Ishikawa (cell line): ENCODE data around the gene ARRB1.

Experiments
- CEBPB ChIP-seq: IDR thresholded peaks from 2 replicates; pipeline ENCODE4 v1.6.1; 2012
- CREB1 ChIP-seq: IDR thresholded peaks from 2 replicates; pipeline ENCODE4 v1.6.1; 2012; ENCODE audit warnings: low read depth
- EGR1 ChIP-seq: IDR thresholded peaks from 2 replicates; pipeline ENCODE4 v1.6.1; 2012
- EP300 ChIP-seq: IDR thresholded peaks from 2 replicates; pipeline ENCODE4 v1.6.1; 2012; ENCODE audit warnings: borderline replicate concordance
- FOXM1 ChIP-seq: IDR thresholded peaks from 2 replicates; pipeline ENCODE4 v1.6.1; 2012; ENCODE audit warnings: low read depth, borderline replicate concordance
- REST ChIP-seq: IDR thresholded peaks from 2 replicates; pipeline ENCODE4 v1.6.1; 2012; ENCODE audit warnings: low read depth, mild to moderate bottlenecking
- TAF1 ChIP-seq: IDR thresholded peaks from 2 replicates; pipeline ENCODE4 v1.6.1; 2012; ENCODE audit warnings: low read depth, mild to moderate bottlenecking
- USF1 ChIP-seq: IDR thresholded peaks from 2 replicates; pipeline ENCODE4 v1.6.1; 2012

DNA sequence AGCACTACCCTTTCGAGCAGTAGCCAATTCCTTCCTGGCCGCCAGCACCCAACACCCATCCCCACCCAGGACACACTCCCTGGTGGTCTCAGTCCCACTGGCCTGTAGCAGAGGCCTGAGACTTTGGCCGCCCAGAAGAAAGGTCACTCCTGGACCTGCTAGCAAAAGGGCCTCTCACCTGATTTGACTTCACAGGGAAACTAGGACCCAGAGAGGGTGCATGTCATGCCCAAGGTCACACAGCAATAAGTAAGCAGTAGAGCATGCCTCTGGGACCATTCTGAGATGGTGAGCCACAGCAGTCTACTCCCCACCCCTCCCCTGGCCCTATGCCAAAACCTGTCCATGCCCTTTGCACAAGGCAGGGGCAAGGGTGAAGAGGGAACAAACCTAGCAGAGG is 7.3 kb downstream of the ARRB1 start:
- TF ChIP-seq CREB1 (no peak), USF1 (no peak), TAF1 (no peak), CEBPB (no peak), REST (no peak), EP300 (no peak), EGR1 (no peak), FOXM1 (no peak)
